Fibroblast of villous mesenchyme (primary cell): ENCODE data around the gene RBBP5. TPM values are rescaled to one million over a fixed set of nuclear protein-coding genes. Genes with fewer than 3 reads are reported as not detected.

Source experiments
- DNase-seq: peaks from one replicate; pipeline ENCODE4 v3.0.0-alpha.2; 2010; ENCODE audit warnings: low read depth
- H3K4me3 ChIP-seq: 2 replicates; pipeline ENCODE4 v1.5.1; 2011; ENCODE audit warnings: low read depth, mild to moderate bottlenecking, low read length
- CTCF ChIP-seq: IDR thresholded peaks from 2 replicates; pipeline ENCODE4 v1.5.1; 2012; ENCODE audit warnings: low read depth, mild to moderate bottlenecking, low read length; ENCODE audit not compliant: insufficient read depth
- total RNA-seq: library from RNA; depleted of rRNA; stranded (reverse); fragments of >200 nt; gene quantifications from 2 replicates; pipeline ENCODE4 v1.2.3, GENCODE V29; 2012

The RBBP5 gene
- total RNA-seq, 1 donor: 22.5 TPM

- DNase-seq: no peak
- TF ChIP-seq CTCF: no peak
- H3K4me3 ChIP-seq: no peak overlapping the region
Measured at GRCh38 chr1:205061227-205061626, 60.6 kb downstream of the RBBP5 start.

GRCh38 chr1:205060746-205061145 is 61.0 kb downstream of the RBBP5 start:
- no peak for DNase-seq
- no peak for TF ChIP-seq CTCF
- no peak overlapping the region for H3K4me3 ChIP-seq

- no peak for DNase-seq
- TF ChIP-seq CTCF: no peak
- no peak overlapping the region for H3K4me3 ChIP-seq
Measured at GRCh38 chr1:205059660-205060059, 62.1 kb downstream of the RBBP5 start.

- TF ChIP-seq CTCF: no peak
- no peak for DNase-seq
- H3K4me3 ChIP-seq: no peak overlapping the region
Measured at GRCh38 chr1:205058853-205059252, 62.9 kb downstream of the RBBP5 start.

GRCh38 chr1:205057808-205058575 is 63.8 kb downstream of the RBBP5 start:
- no peak for TF ChIP-seq CTCF
- H3K4me3 ChIP-seq: no peak overlapping the region
- no peak for DNase-seq

- DNase-seq: no peak
- no peak for TF ChIP-seq CTCF
- H3K4me3 ChIP-seq: no peak overlapping the region
Measured at GRCh38 chr1:205056956-205057568, 64.7 kb downstream of the RBBP5 start.

GRCh38 chr1:205056188-205056611 is 65.6 kb downstream of the RBBP5 start:
- TF ChIP-seq CTCF: no peak
- H3K4me3 ChIP-seq: no peak overlapping the region
- no peak for DNase-seq
